Mesothelial cell of epicardium (in vitro differentiated cells): ENCODE measurements around the gene SNED1. TPM values are rescaled to one million over a fixed set of nuclear protein-coding genes. Genes with fewer than 3 reads are reported as not detected.

Experiments used
- DNase-seq, 2 experiments: peaks; one replicate each; pipeline ENCODE4 v3.0.0; 2021; ENCODE audit warnings: low spot score in 2 of 2; ENCODE audit not compliant: unreplicated experiment in 2 of 2
- H3K27ac Mint-ChIP-seq: 2 replicates; pipeline ENCODE4 v1.8.0; 2021; ENCODE audit warnings: mixed read lengths
- H3K27me3 Mint-ChIP-seq: 2 replicates; pipeline ENCODE4 v1.8.0; 2021; ENCODE audit warnings: low read depth, mixed read lengths
- H3K36me3 Mint-ChIP-seq: 2 replicates; pipeline ENCODE4 v1.8.0; 2021; ENCODE audit warnings: mixed read lengths
- H3K4me1 Mint-ChIP-seq: 2 replicates; pipeline ENCODE4 v1.8.0; 2021; ENCODE audit warnings: mixed read lengths
- H3K4me3 Mint-ChIP-seq: 2 replicates; pipeline ENCODE4 v1.8.0; 2021; ENCODE audit warnings: mild to moderate bottlenecking, moderate library complexity, mixed read lengths
- H3K9me3 Mint-ChIP-seq: 2 replicates; pipeline ENCODE4 v1.8.0; 2021; ENCODE audit warnings: mixed read lengths
- total RNA-seq: library from RNA; stranded (reverse); gene quantifications from 3 replicates; pipeline ENCODE4 v1.2.1, GENCODE V29; 2021
- TF ChIP-seq, protein P1 (sequence below): fragments of 200-600 bp; sonication (generic); IDR thresholded peaks from one replicate; pipeline ENCODE4 v1.5.0; 2021; ENCODE audit warnings: antibody characterized with exemption; ENCODE audit not compliant: unreplicated experiment

Gene SNED1
- total RNA-seq, 1 donor from 2014 or later, result 9.4 TPM

DNA sequence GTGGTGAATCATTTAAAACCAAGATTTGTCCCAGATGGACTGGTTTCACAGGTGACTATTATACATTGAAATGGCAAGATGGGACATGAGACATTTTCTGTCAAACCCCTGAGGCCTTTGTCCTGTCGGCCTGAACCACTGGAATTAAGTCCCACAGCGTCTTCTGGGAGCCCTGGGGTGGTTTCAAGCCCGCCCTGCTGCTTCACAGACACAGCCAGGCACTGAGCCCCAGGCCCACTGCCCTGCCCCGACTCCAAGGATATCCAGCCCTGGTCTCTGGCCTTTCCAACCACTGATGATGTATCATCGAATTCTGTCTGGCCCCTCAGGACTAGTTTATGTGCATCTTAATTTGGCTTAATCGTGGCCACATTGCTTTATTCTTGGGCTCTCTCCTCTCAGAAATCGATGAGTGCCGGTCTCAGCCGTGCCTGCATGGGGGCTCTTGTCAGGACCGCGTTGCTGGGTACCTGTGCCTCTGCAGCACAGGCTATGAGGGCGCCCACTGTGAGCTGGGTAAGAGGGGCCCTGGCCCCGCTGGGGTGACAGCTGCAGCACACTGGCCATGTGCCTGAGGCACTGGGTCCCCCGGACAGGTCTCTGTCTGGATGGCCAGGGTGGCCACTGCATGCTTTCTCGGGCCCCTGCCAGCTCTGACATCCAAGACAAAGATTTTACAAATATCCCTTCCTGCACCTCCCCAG is 64.1 kb downstream of the SNED1 start:
- H3K27ac Mint-ChIP-seq, result no peak overlapping the region
- H3K4me3 Mint-ChIP-seq, result no peak overlapping the region
- no peaks in the 10 kb centered on the region for H3K36me3 Mint-ChIP-seq
- peaks cover 4% of the 10 kb centered on the region for H3K4me1 Mint-ChIP-seq
- no peak for DNase-seq
- H3K9me3 Mint-ChIP-seq, result peaks cover 8% of the 10 kb centered on the region
- H3K27me3 Mint-ChIP-seq, result peaks cover 19% of the 10 kb centered on the region
- TF ChIP-seq, protein P1, sequence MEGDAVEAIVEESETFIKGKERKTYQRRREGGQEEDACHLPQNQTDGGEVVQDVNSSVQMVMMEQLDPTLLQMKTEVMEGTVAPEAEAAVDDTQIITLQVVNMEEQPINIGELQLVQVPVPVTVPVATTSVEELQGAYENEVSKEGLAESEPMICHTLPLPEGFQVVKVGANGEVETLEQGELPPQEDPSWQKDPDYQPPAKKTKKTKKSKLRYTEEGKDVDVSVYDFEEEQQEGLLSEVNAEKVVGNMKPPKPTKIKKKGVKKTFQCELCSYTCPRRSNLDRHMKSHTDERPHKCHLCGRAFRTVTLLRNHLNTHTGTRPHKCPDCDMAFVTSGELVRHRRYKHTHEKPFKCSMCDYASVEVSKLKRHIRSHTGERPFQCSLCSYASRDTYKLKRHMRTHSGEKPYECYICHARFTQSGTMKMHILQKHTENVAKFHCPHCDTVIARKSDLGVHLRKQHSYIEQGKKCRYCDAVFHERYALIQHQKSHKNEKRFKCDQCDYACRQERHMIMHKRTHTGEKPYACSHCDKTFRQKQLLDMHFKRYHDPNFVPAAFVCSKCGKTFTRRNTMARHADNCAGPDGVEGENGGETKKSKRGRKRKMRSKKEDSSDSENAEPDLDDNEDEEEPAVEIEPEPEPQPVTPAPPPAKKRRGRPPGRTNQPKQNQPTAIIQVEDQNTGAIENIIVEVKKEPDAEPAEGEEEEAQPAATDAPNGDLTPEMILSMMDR, result no peak

DNA sequence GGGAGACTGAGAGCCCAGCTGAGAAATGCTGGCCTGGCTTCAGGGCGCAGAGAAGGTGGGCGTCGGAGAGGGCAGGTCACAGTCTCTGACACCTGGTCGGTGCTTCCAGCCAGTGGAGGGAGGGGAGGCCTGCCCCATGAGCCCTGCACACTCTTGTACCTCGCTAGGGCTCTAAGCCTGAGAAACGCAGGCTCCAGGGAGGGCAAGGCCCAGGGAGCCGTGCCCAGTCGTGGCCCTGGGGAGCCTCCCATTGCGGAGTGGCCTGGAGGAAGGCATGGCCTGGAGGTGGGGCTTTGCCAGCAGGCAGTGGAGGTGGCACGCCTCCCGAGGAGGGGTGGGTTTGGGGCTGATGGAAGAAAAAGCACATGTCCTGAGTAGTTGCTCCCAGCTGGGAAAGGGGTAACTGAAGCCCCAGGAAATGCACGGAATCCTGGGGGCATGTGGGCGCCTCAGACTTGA is 64.7 kb downstream of the SNED1 start:
- H3K4me3 Mint-ChIP-seq, result peak overlapping the region; percentile 13

DNA sequence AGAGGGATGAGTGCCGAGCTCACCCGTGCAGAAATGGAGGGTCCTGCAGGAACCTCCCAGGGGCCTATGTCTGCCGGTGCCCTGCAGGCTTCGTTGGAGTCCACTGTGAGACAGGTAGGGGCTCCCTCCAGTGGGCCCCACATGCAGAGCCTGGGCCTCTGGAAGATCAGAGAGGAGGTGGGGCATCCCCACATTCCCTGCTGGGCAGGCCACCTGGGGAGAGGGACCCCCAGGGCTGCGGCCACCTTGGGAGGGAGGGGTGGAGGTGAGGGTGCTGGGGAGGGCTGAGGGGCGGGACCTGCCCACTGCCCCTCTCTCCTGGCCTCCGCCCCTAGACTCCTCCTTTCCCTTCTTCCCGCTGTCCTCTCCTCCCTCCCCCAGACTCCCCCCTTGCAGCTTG is 65.2 kb downstream of the SNED1 start:
- peak in 1 of 2 experiments; percentile 39 for DNase-seq
- no peak overlapping the region for H3K27ac Mint-ChIP-seq
- TF ChIP-seq, protein P1, result no peak
- no peaks in the 10 kb centered on the region for H3K36me3 Mint-ChIP-seq
- peak overlapping the region; percentile 59 for H3K4me3 Mint-ChIP-seq
- H3K4me1 Mint-ChIP-seq, result peaks cover 4% of the 10 kb centered on the region
- peaks cover 19% of the 10 kb centered on the region for H3K27me3 Mint-ChIP-seq
- peaks cover 8% of the 10 kb centered on the region for H3K9me3 Mint-ChIP-seq

More for the DNA sequence above, 64.7 kb downstream of the SNED1 start:
- Mint-ChIP-seq H3K27me3 (peaks cover 19% of the 10 kb centered on the region), H3K27ac (no peak overlapping the region), H3K9me3 (peaks cover 8% of the 10 kb centered on the region), H3K4me1 (peaks cover 4% of the 10 kb centered on the region), H3K36me3 (no peaks in the 10 kb centered on the region)
- TF ChIP-seq, protein P1, result no peak
- DNase-seq, result no peak

DNA sequence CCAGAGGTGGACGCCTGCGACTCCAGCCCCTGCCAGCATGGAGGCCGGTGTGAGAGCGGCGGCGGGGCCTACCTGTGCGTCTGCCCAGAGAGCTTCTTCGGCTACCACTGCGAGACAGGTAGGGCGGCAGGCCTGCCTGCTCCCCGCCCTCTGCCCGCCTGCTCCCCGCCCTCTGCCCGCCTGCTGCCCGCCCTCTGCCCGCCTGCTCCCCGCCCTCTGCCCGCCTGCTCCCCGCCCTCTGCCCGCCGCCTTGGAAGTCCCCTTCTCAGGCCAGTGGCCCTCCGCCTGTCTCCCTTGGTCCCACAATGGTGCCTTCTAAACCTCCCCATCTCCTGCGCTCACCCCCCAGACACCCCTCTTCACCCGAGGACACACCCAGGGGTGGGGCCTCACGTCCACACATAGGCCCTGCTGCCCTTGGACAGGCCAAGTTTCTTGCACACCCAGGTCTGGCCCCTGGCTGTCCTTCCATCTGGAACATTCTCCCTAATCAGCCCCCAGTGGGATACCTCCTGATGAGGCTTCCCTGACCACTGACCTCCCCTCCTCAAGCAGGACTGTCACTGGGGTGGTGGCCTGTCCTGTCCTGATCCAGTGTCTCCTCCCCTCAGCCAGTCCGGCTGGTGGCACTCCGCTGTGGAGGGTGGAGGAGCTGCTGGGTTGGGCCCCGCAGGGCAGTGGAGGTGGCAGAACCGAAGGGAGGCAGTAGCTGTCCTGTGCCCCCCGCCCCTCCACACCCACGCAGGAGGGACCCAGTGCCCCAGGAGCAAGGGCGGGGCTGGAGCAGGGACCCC is 65.8 kb downstream of the SNED1 start:
- Mint-ChIP-seq H3K36me3 (no peaks in the 10 kb centered on the region), H3K9me3 (peaks cover 5% of the 10 kb centered on the region), H3K4me1 (peaks cover 4% of the 10 kb centered on the region), H3K27me3 (peaks cover 18% of the 10 kb centered on the region), H3K4me3 (peak overlapping the region; percentile 59), H3K27ac (no peak overlapping the region)
- TF ChIP-seq, protein P1, result no peak
- DNase-seq, result peak in 1 of 2 experiments; percentile 45

DNA sequence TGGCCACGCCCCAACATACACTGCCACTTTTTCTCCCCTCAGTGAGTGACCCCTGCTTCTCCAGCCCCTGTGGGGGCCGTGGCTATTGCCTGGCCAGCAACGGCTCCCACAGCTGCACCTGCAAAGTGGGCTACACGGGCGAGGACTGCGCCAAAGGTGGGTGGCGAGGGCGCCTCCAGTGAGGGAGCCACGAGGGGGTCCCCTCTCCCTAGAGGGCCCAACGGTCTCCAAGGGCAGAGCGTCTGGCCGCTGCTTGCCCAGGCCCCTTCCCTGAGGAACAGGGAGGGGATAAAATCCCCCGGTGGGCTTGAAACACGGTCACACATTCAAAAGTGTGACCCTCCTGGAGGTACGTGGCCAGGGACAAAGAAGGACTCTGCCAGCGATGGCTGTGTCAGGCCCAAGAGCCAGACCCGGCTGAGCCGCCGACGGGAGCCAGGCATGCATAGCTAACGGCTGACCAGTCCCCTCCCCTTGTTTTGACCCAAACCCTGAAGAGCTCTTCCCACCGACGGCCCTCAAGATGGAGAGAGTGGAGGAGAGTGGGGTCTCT is 66.5 kb downstream of the SNED1 start:
- peaks cover 13% of the 10 kb centered on the region for H3K27me3 Mint-ChIP-seq
- H3K4me3 Mint-ChIP-seq, result no peak overlapping the region
- H3K4me1 Mint-ChIP-seq, result peaks cover 4% of the 10 kb centered on the region
- H3K9me3 Mint-ChIP-seq, result no peaks in the 10 kb centered on the region
- H3K36me3 Mint-ChIP-seq, result no peaks in the 10 kb centered on the region
- no peak for DNase-seq
- TF ChIP-seq, protein P1, result no peak
- H3K27ac Mint-ChIP-seq, result no peak overlapping the region
